ENCODE data around the gene FCRL5.

Gene FCRL5

GRCh38 chr1:157521056-157521455 is 31.3 kb downstream of the FCRL5 start:
- no peak overlapping the region for H3K27ac ChIP-seq
- no peak overlapping the region for H3K4me2 ChIP-seq (ENCODE audit: low read length)
- H3K27me3 ChIP-seq (ENCODE audit: control insufficient read depth, insufficient read depth, low read length): no peaks in the 10 kb centered on the region
- H3K79me2 ChIP-seq: no peaks in the 10 kb centered on the region
- no peaks in the 10 kb centered on the region for H3K9me3 ChIP-seq (ENCODE audit: control insufficient read depth, low read length)
- H2AFZ ChIP-seq: no peak overlapping the region
- H3K9ac ChIP-seq: no peak overlapping the region
- no peak for TF ChIP-seq CTCF (IDR thresholded peaks at IDR 0.05)
- H3K4me1 ChIP-seq: no peaks in the 10 kb centered on the region
- no peaks in the 10 kb centered on the region for H3K36me3 ChIP-seq (ENCODE audit: control insufficient read depth, insufficient read depth, low read length)
- H3K4me3 ChIP-seq (ENCODE audit: low read depth, low read length): no peak overlapping the region

- no peaks in the 10 kb centered on the region for H3K36me3 ChIP-seq (ENCODE audit: control insufficient read depth, insufficient read depth, low read length)
- no peak overlapping the region for H3K9ac ChIP-seq
- H3K79me2 ChIP-seq: no peaks in the 10 kb centered on the region
- H3K4me1 ChIP-seq: no peaks in the 10 kb centered on the region
- no peak for TF ChIP-seq CTCF (IDR thresholded peaks at IDR 0.05)
- no peak overlapping the region for H2AFZ ChIP-seq
- no peak overlapping the region for H3K27ac ChIP-seq
- no peaks in the 10 kb centered on the region for H3K27me3 ChIP-seq (ENCODE audit: control insufficient read depth, insufficient read depth, low read length)
- H3K4me2 ChIP-seq (ENCODE audit: low read length): no peak overlapping the region
- H3K4me3 ChIP-seq (ENCODE audit: low read depth, low read length): no peak overlapping the region
- no peaks in the 10 kb centered on the region for H3K9me3 ChIP-seq (ENCODE audit: control insufficient read depth, low read length)
Measured at GRCh38 chr1:157520386-157520935, 31.9 kb downstream of the FCRL5 start.

- H3K9me3 ChIP-seq (ENCODE audit: control insufficient read depth, low read length): no peaks in the 10 kb centered on the region
- TF ChIP-seq CTCF (IDR thresholded peaks at IDR 0.05): no peak
- no peak overlapping the region for H3K27ac ChIP-seq
- H3K4me3 ChIP-seq (ENCODE audit: low read depth, low read length): no peak overlapping the region
- no peak overlapping the region for H3K4me2 ChIP-seq (ENCODE audit: low read length)
- no peaks in the 10 kb centered on the region for H3K4me1 ChIP-seq
- H3K36me3 ChIP-seq (ENCODE audit: control insufficient read depth, insufficient read depth, low read length): no peaks in the 10 kb centered on the region
- no peaks in the 10 kb centered on the region for H3K27me3 ChIP-seq (ENCODE audit: control insufficient read depth, insufficient read depth, low read length)
- no peak overlapping the region for H2AFZ ChIP-seq
- H3K9ac ChIP-seq: no peak overlapping the region
- H3K79me2 ChIP-seq: no peaks in the 10 kb centered on the region
Measured at GRCh38 chr1:157519451-157519850, 32.9 kb downstream of the FCRL5 start.

- Histone ChIP-seq H3K4me3 (ENCODE audit: low read depth, low read length) (no peak overlapping the region), H3K36me3 (ENCODE audit: control insufficient read depth, insufficient read depth, low read length) (no peaks in the 10 kb centered on the region), H3K4me2 (ENCODE audit: low read length) (no peak overlapping the region), H3K27me3 (ENCODE audit: control insufficient read depth, insufficient read depth, low read length) (no peaks in the 10 kb centered on the region), H3K27ac (no peak overlapping the region), H3K9ac (no peak overlapping the region), H3K4me1 (no peaks in the 10 kb centered on the region), H3K79me2 (no peaks in the 10 kb centered on the region), H2AFZ (no peak overlapping the region), H3K9me3 (ENCODE audit: control insufficient read depth, low read length) (no peaks in the 10 kb centered on the region)
- no peak for TF ChIP-seq CTCF (IDR thresholded peaks at IDR 0.05)
Measured at GRCh38 chr1:157517016-157517415, 35.3 kb downstream of the FCRL5 start.

GRCh38 chr1:157515709-157516108 is 36.6 kb downstream of the FCRL5 start:
- TF ChIP-seq CTCF (IDR thresholded peaks at IDR 0.05): no peak
- Histone ChIP-seq H3K4me1 (no peaks in the 10 kb centered on the region), H3K36me3 (ENCODE audit: control insufficient read depth, insufficient read depth, low read length) (no peaks in the 10 kb centered on the region), H3K4me2 (ENCODE audit: low read length) (no peak overlapping the region), H3K27ac (no peak overlapping the region), H3K9ac (no peak overlapping the region), H3K27me3 (ENCODE audit: control insufficient read depth, insufficient read depth, low read length) (no peaks in the 10 kb centered on the region), H3K9me3 (ENCODE audit: control insufficient read depth, low read length) (no peaks in the 10 kb centered on the region), H2AFZ (no peak overlapping the region), H3K79me2 (no peaks in the 10 kb centered on the region), H3K4me3 (ENCODE audit: low read depth, low read length) (no peak overlapping the region)

Measured in parathyroid adenoma (tissue), 2 donors.